ENCODE measurements around the gene CD200R1L.

The CD200R1L gene

GRCh38 chr3:112779011-112779410 is 67.7 kb downstream of the CD200R1L start:
- no peak overlapping the region for H3K27ac ChIP-seq (ENCODE audit: extremely low read depth, low read depth, low read length)
- no peaks in the 10 kb centered on the region; the same call in 1 of the 2 replicates for H3K4me1 ChIP-seq (ENCODE audit: control insufficient read depth, insufficient read depth, low read length)
- TF ChIP-seq GLI2 (tag by site-specific recombination; IDR thresholded peaks at IDR 0.05; ENCODE audit: borderline replicate concordance, low read depth) (no peak), SCRT1 (tag by site-specific recombination; IDR thresholded peaks at IDR 0.05; ENCODE audit: borderline replicate concordance) (no peak), ZNF830 (tag by site-specific recombination; IDR thresholded peaks at IDR 0.05; ENCODE audit: low read depth) (no peak), ZNF138 (tag by site-specific recombination; IDR thresholded peaks at IDR 0.05; ENCODE audit: borderline replicate concordance) (no peak), ZNF621 (tag by site-specific recombination; IDR thresholded peaks at IDR 0.05) (no peak), ZNF777 (tag by site-specific recombination; IDR thresholded peaks at IDR 0.05; ENCODE audit: borderline replicate concordance) (no peak), ZBTB10 (tag by site-specific recombination; IDR thresholded peaks at IDR 0.05) (no peak), ZNF513 (tag by site-specific recombination; IDR thresholded peaks at IDR 0.05) (no peak), ZNF423 (tag by site-specific recombination; IDR thresholded peaks at IDR 0.05) (no peak), ZNF514 (tag by site-specific recombination; IDR thresholded peaks at IDR 0.05) (no peak), ZNF501 (tag by site-specific recombination; IDR thresholded peaks at IDR 0.05) (no peak), KLF16 (tag by site-specific recombination; IDR thresholded peaks at IDR 0.05) (no peak), OVOL3 (tag by site-specific recombination; IDR thresholded peaks at IDR 0.05) (no peak), ZNF792 (tag by site-specific recombination; IDR thresholded peaks at IDR 0.05) (no peak), YY2 (tag by site-specific recombination; IDR thresholded peaks at IDR 0.05) (no peak)
- no peak overlapping the region for H3K4me3 ChIP-seq (ENCODE audit: low read depth, low read length)
- no peaks in the 10 kb centered on the region for H3K9me3 ChIP-seq (ENCODE audit: control insufficient read depth, insufficient read depth, low read depth, low read length)
- H3K36me3 ChIP-seq (ENCODE audit: control insufficient read depth in 2 of 2, insufficient read depth in 1 of 2, low read length in 2 of 2): no peaks in the 10 kb centered on the region
- ChIA-PET POLR2A (no interaction called here), CTCF (no interaction called here)

GRCh38 chr3:112778353-112778948 is 68.2 kb downstream of the CD200R1L start:
- ChIA-PET CTCF (no interaction called here), POLR2A (no interaction called here)
- Histone ChIP-seq H3K4me3 (ENCODE audit: low read depth, low read length) (no peak overlapping the region), H3K36me3 (ENCODE audit: control insufficient read depth in 2 of 2, insufficient read depth in 1 of 2, low read length in 2 of 2) (no peaks in the 10 kb centered on the region), H3K27ac (ENCODE audit: extremely low read depth, low read depth, low read length) (no peak overlapping the region), H3K4me1 (ENCODE audit: control insufficient read depth, insufficient read depth, low read length) (no peaks in the 10 kb centered on the region; the same call in 1 of the 2 replicates), H3K9me3 (ENCODE audit: control insufficient read depth, insufficient read depth, low read depth, low read length) (no peaks in the 10 kb centered on the region)
- TF ChIP-seq SP2 (tag by site-specific recombination; IDR thresholded peaks at IDR 0.05) (no peak), ZNF133 (tag by site-specific recombination; IDR thresholded peaks at IDR 0.05) (no peak), ZSCAN30 (tag by site-specific recombination; IDR thresholded peaks at IDR 0.05) (no peak), ZNF692 (tag by site-specific recombination; IDR thresholded peaks at IDR 0.05) (no peak), ZNF350 (tag by site-specific recombination; IDR thresholded peaks at IDR 0.05) (no peak), ZNF488 (tag by site-specific recombination; IDR thresholded peaks at IDR 0.05) (no peak), ZNF292 (tag by site-specific recombination; IDR thresholded peaks at IDR 0.05; ENCODE audit: borderline replicate concordance, low read depth) (no peak), ZNF707 (tag by site-specific recombination; IDR thresholded peaks at IDR 0.05) (no peak)
